Measurements from ENCODE around the gene MPV17.
"Not testable (repeated sequence)": the region's sequence is repeated elsewhere in the genome, so short reads cannot be mapped to it uniquely, and the experiment has no call there.

The MPV17 gene

GRCh38 chr2:27268296-27268695 is 54.6 kb downstream of the MPV17 start:
- not testable (repeated sequence) for DNase-seq (ENCODE audit: low spot score)

- no peak for DNase-seq (ENCODE audit: low spot score)
Measured at GRCh38 chr2:27265536-27265870, 57.4 kb downstream of the MPV17 start.

GRCh38 chr2:27264753-27265535 is 58.0 kb downstream of the MPV17 start:
- peak; percentile 73 for DNase-seq (ENCODE audit: low spot score)

- DNase-seq (ENCODE audit: low spot score) = no peak
Measured at GRCh38 chr2:27264253-27264752, 58.6 kb downstream of the MPV17 start.

GRCh38 chr2:27263287-27264252 is 59.3 kb downstream of the MPV17 start:
- peak; percentile 23 for DNase-seq (ENCODE audit: low spot score)

GRCh38 chr2:27262379-27263286 is 60.3 kb downstream of the MPV17 start, which contains the start of gene SLC30A3:
Gene SLC30A3, minus strand, starts transcription at chr2:27263047. Its CDS starts 141 bp downstream, at chr2:27262906.
- peak; percentile 49 for DNase-seq (ENCODE audit: low spot score)

- no peak for DNase-seq (ENCODE audit: low spot score)
Measured at GRCh38 chr2:27261926-27262298, 61.0 kb downstream of the MPV17 start.

GRCh38 chr2:27261241-27261925 is 61.5 kb downstream of the MPV17 start:
- DNase-seq (ENCODE audit: low spot score) = no peak

Measured in SK-N-DZ (cell line).